Adipocyte (in vitro differentiated cells): ENCODE results near the gene HBE1.

Source experiments
- DNase-seq: peaks from one replicate; pipeline ENCODE4 v3.0.0-alpha.2; 2015; ENCODE audit warnings: low read depth
- H3K27me3 ChIP-seq: replicated peaks from 2 replicates; pipeline ENCODE4 v1.7.0; 2013; ENCODE audit warnings: mild to moderate bottlenecking, low read length, moderate library complexity; ENCODE audit not compliant: control insufficient read depth, insufficient read depth
- H3K36me3 ChIP-seq: 2 replicates; pipeline ENCODE4 v1.7.0; 2013; ENCODE audit warnings: low read length, mild to moderate bottlenecking, moderate library complexity; ENCODE audit not compliant: control insufficient read depth, insufficient read depth, severe bottlenecking
- H3K4me1 ChIP-seq: 2 replicates; pipeline ENCODE4 v1.7.0; 2013; ENCODE audit warnings: mild to moderate bottlenecking, low read length, moderate library complexity; ENCODE audit not compliant: control insufficient read depth, insufficient read depth
- H3K4me3 ChIP-seq: 2 replicates; pipeline ENCODE4 v1.7.0; 2013; ENCODE audit warnings: mild to moderate bottlenecking, low read length, moderate library complexity
- H3K9ac ChIP-seq: 2 replicates; pipeline ENCODE4 v1.7.0; 2013; ENCODE audit warnings: mild to moderate bottlenecking, low read length, moderate library complexity
- H3K9me3 ChIP-seq: 2 replicates; pipeline ENCODE4 v1.7.0; 2013; ENCODE audit warnings: mild to moderate bottlenecking, low read length, moderate library complexity; ENCODE audit not compliant: control insufficient read depth

HBE1 gene

GRCh38 chr11:5229796-5230195 is 39.9 kb downstream of the HBE1 start:
- no peak for DNase-seq
- Histone ChIP-seq H3K9ac (no peak overlapping the region), H3K9me3 (no peaks in the 10 kb centered on the region), H3K36me3 (no peaks in the 10 kb centered on the region), H3K4me3 (no peak overlapping the region), H3K27me3 (no peaks in the 10 kb centered on the region), H3K4me1 (no peaks in the 10 kb centered on the region)

GRCh38 chr11:5229356-5229755 is 40.4 kb downstream of the HBE1 start:
- Histone ChIP-seq H3K9me3 (no peaks in the 10 kb centered on the region), H3K4me3 (no peak overlapping the region), H3K36me3 (no peaks in the 10 kb centered on the region), H3K9ac (no peak overlapping the region), H3K4me1 (no peaks in the 10 kb centered on the region), H3K27me3 (no peaks in the 10 kb centered on the region)
- DNase-seq, result no peak

DNA sequence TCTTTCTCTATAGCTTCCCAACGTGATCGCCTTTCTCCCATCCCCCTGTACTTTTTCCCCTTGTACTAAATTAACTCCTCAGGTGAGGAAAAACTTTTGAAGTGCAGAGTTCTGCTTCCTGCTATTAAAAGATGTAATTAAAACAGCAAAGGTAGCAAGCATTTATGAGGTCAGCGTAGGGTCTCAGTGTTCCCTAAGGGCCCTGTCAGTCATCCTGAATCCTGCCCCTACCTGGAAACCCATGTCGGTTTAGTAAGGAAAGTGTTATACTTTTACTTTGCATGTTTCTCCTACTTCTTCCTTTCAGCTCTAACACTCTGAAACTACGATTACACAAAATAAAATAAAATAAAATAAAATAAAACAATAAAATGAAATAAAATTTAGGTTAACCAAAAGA is 41.6 kb downstream of the HBE1 start:
- no peak overlapping the region for H3K9ac ChIP-seq
- no peaks in the 10 kb centered on the region for H3K4me1 ChIP-seq
- no peaks in the 10 kb centered on the region for H3K36me3 ChIP-seq
- no peak overlapping the region for H3K4me3 ChIP-seq
- H3K9me3 ChIP-seq, result no peaks in the 10 kb centered on the region
- no peaks in the 10 kb centered on the region for H3K27me3 ChIP-seq
- no peak for DNase-seq

DNA sequence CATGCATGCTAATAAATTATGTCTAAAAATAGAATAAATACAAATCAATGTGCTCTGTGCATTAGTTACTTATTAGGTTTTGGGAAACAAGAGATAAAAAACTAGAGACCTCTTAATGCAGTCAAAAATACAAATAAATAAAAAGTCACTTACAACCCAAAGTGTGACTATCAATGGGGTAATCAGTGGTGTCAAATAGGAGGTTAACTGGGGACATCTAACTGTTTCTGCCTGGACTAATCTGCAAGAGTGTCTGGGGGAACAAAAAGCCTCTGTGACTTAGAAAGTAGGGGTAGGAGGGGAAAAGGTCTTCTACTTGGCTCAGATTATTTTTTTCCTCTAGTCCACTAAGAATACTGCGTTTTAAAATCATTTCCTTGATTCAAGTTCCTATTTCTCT is 42.1 kb downstream of the HBE1 start:
- H3K4me1 ChIP-seq, result no peaks in the 10 kb centered on the region
- no peak for DNase-seq
- H3K36me3 ChIP-seq, result no peaks in the 10 kb centered on the region
- no peaks in the 10 kb centered on the region for H3K9me3 ChIP-seq
- no peak overlapping the region for H3K4me3 ChIP-seq
- H3K9ac ChIP-seq, result no peak overlapping the region
- H3K27me3 ChIP-seq, result no peaks in the 10 kb centered on the region

DNA sequence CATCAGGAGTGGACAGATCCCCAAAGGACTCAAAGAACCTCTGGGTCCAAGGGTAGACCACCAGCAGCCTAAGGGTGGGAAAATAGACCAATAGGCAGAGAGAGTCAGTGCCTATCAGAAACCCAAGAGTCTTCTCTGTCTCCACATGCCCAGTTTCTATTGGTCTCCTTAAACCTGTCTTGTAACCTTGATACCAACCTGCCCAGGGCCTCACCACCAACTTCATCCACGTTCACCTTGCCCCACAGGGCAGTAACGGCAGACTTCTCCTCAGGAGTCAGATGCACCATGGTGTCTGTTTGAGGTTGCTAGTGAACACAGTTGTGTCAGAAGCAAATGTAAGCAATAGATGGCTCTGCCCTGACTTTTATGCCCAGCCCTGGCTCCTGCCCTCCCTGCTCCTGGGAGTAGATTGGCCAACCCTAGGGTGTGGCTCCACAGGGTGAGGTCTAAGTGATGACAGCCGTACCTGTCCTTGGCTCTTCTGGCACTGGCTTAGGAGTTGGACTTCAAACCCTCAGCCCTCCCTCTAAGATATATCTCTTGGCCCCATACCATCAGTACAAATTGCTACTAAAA is 42.9 kb downstream of the HBE1 start, which contains the start of gene HBB:
Gene HBB, minus strand, starts transcription at position 340 of the 579 bp plus-strand sequence. Its CDS starts 50 bp downstream, at position 290.
- DNase-seq, result no peak
- Histone ChIP-seq H3K9me3 (no peaks in the 10 kb centered on the region), H3K4me3 (no peak within 1 kb of the TSS), H3K4me1 (no peaks in the 10 kb centered on the region), H3K9ac (no peak within 1 kb of the TSS), H3K27me3 (no peaks in the 10 kb centered on the region), H3K36me3 (no peaks in the 10 kb centered on the region)

GRCh38 chr11:5225480-5225871 is 44.3 kb downstream of the HBE1 start:
- Histone ChIP-seq H3K4me1 (no peaks in the 10 kb centered on the region), H3K9me3 (no peaks in the 10 kb centered on the region), H3K9ac (no peak overlapping the region), H3K36me3 (no peaks in the 10 kb centered on the region), H3K27me3 (no peaks in the 10 kb centered on the region), H3K4me3 (no peak overlapping the region)
- DNase-seq, result no peak

DNA sequence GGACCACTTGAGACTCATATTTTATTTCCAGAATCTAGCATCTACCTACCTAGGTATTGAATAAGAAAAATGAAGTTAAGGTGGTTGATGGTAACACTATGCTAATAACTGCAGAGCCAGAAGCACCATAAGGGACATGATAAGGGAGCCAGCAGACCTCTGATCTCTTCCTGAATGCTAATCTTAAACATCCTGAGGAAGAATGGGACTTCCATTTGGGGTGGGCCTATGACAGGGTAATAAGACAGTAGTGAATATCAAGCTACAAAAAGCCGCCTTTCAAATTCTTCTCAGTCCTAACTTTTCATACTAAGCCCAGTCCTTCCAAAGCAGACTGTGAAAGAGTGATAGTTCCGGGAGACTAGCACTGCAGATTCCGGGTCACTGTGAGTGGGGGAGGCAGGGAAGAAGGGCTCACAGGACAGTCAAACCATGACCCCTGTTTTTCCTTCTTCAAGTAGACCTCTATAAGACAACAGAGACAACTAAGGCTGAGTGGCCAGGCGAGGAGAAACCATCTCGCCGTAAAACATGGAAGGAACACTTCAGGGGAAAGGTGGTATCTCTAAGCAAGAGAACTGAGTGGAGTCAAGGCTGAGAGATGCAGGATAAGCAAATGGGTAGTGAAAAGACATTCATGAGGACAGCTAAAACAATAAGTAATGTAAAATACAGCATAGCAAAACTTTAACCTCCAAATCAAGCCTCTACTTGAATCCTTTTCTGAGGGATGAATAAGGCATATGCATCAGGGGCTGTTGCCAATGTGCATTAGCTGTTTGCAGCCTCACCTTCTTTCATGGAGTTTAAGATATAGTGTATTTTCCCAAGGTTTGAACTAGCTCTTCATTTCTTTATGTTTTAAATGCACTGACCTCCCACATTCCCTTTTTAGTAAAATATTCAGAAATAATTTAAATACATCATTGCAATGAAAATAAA is 44.9 kb downstream of the HBE1 start:
- H3K4me3 ChIP-seq, result no peak overlapping the region
- DNase-seq, result no peak
- H3K9ac ChIP-seq, result no peak overlapping the region
- no peaks in the 10 kb centered on the region for H3K9me3 ChIP-seq
- H3K27me3 ChIP-seq, result no peaks in the 10 kb centered on the region
- H3K36me3 ChIP-seq, result no peaks in the 10 kb centered on the region
- H3K4me1 ChIP-seq, result no peaks in the 10 kb centered on the region

- no peaks in the 10 kb centered on the region for H3K27me3 ChIP-seq
Observed at GRCh38 chr11:5223686-5224085, 46.1 kb downstream of the HBE1 start.

GRCh38 chr11:5223146-5223545 is 46.6 kb downstream of the HBE1 start:
- Histone ChIP-seq H3K4me3 (no peak overlapping the region), H3K27me3 (no peaks in the 10 kb centered on the region), H3K9ac (no peak overlapping the region), H3K9me3 (no peaks in the 10 kb centered on the region), H3K36me3 (no peaks in the 10 kb centered on the region), H3K4me1 (no peaks in the 10 kb centered on the region)
- DNase-seq, result no peak

More at GRCh38 chr11:5223686-5224085, 46.1 kb downstream of the HBE1 start:
- Histone ChIP-seq H3K36me3 (no peaks in the 10 kb centered on the region), H3K9me3 (no peaks in the 10 kb centered on the region), H3K9ac (no peak overlapping the region), H3K4me3 (no peak overlapping the region), H3K4me1 (no peaks in the 10 kb centered on the region)
- DNase-seq, result no peak
